ENCODE measurements around the gene NRG3.

DNA sequence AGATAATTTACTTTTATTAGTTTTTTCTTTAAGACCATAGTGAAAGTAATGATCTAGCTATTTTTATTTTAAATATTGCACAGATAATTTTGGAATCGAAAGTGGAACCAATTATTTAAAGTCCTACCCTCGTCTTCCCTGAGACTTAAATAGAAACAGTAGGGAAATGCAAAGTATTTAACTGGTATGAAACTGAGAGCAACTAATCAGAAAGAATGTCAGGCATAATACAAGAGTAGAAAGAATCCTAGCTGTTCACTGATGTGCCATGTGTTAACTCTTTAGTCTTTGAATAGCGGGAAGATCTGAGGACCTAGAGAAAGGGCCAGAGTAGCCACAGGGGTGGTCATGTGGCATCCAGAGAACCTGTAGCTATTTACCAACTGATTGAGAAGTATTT lies 630.0 kb downstream of the NRG3 start:
- TF ChIP-seq, protein P1, sequence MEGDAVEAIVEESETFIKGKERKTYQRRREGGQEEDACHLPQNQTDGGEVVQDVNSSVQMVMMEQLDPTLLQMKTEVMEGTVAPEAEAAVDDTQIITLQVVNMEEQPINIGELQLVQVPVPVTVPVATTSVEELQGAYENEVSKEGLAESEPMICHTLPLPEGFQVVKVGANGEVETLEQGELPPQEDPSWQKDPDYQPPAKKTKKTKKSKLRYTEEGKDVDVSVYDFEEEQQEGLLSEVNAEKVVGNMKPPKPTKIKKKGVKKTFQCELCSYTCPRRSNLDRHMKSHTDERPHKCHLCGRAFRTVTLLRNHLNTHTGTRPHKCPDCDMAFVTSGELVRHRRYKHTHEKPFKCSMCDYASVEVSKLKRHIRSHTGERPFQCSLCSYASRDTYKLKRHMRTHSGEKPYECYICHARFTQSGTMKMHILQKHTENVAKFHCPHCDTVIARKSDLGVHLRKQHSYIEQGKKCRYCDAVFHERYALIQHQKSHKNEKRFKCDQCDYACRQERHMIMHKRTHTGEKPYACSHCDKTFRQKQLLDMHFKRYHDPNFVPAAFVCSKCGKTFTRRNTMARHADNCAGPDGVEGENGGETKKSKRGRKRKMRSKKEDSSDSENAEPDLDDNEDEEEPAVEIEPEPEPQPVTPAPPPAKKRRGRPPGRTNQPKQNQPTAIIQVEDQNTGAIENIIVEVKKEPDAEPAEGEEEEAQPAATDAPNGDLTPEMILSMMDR (IDR thresholded peaks at IDR 0.05 in 2 of 3, conservative IDR thresholded peaks at IDR 0.05 in 1 of 3; ENCODE audit: borderline replicate concordance in 1 of 3, insufficient read depth in 1 of 3, low read depth in 2 of 3, low read length in 2 of 3), result no peak
- TF ChIP-seq EZH2phosphoT487 (IDR thresholded peaks at IDR 0.05; ENCODE audit: borderline replicate concordance) (no peak), SIN3A (IDR thresholded peaks at IDR 0.05; ENCODE audit: low read depth) (no peak), POLR2A (IDR thresholded peaks at IDR 0.05; ENCODE audit: borderline replicate concordance, extremely low read depth, insufficient read depth, insufficient read length) (no peak)
- TF ChIP-seq, protein P2, sequence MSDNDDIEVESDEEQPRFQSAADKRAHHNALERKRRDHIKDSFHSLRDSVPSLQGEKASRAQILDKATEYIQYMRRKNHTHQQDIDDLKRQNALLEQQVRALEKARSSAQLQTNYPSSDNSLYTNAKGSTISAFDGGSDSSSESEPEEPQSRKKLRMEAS (IDR thresholded peaks at IDR 0.05), result no peak
